ENCODE data around the gene RNF26.

The RNF26 gene

GRCh38 chr11:119355091-119355843 lies 20.9 kb downstream of the RNF26 start:
- no peak for DNase-seq

- DNase-seq: peak; percentile 61
These were observed 22.2 kb downstream of the RNF26 start for GRCh38 chr11:119356349-119357031.

- DNase-seq: no peak
These were observed 22.7 kb downstream of the RNF26 start for GRCh38 chr11:119357074-119357473.

- no peak for DNase-seq
These were observed 25.3 kb downstream of the RNF26 start for GRCh38 chr11:119359365-119360214.

GRCh38 chr11:119361056-119361787 lies 26.9 kb downstream of the RNF26 start:
- no peak for DNase-seq

GRCh38 chr11:119361941-119362725 lies 27.8 kb downstream of the RNF26 start:
- no peak for DNase-seq

GRCh38 chr11:119362741-119363080 lies 28.4 kb downstream of the RNF26 start:
- no peak for DNase-seq

- DNase-seq: no peak
These were observed 28.9 kb downstream of the RNF26 start for GRCh38 chr11:119363081-119363850.

- peak; percentile 41 for DNase-seq
These were observed 29.7 kb downstream of the RNF26 start for GRCh38 chr11:119363851-119364590.

GRCh38 chr11:119365071-119365591 lies 30.8 kb downstream of the RNF26 start:
- no peak for DNase-seq

- DNase-seq: no peak
These were observed 32.6 kb downstream of the RNF26 start for GRCh38 chr11:119366690-119367620.

- DNase-seq: no peak
These were observed 33.4 kb downstream of the RNF26 start for GRCh38 chr11:119367661-119368120.

GRCh38 chr11:119368121-119369034 lies 34.1 kb downstream of the RNF26 start:
- no peak for DNase-seq

GRCh38 chr11:119369132-119369925 lies 35.0 kb downstream of the RNF26 start:
- no peak for DNase-seq

- DNase-seq: no peak
These were observed 36.2 kb downstream of the RNF26 start for GRCh38 chr11:119370486-119371046.

GRCh38 chr11:119371067-119371601 lies 36.8 kb downstream of the RNF26 start:
- DNase-seq: no peak
